Muscle of leg (tissue), 11 donors: ENCODE measurements around the gene ICE1. TPM values are rescaled to one million over a fixed set of nuclear protein-coding genes. Genes with fewer than 3 reads are reported as not detected.
"Not testable (repeated sequence)": the region's sequence is repeated elsewhere in the genome, so short reads cannot be mapped to it uniquely, and the experiment has no call there.

Source experiments
- DNase-seq: peaks from one replicate; pipeline ENCODE4 v3.0.0; 2013
- H3K27ac ChIP-seq: one replicate; pipeline ENCODE4 v1.5.1; 2013; ENCODE audit warnings: mild to moderate bottlenecking, low read length, control low read depth
- H3K27me3 ChIP-seq: one replicate; pipeline ENCODE4 v1.6.1; 2013; ENCODE audit warnings: low read length; ENCODE audit not compliant: control insufficient read depth, insufficient read depth
- H3K36me3 ChIP-seq: one replicate; pipeline ENCODE4 v1.6.1; 2013; ENCODE audit warnings: low read length; ENCODE audit not compliant: control insufficient read depth, insufficient read depth
- H3K4me1 ChIP-seq: one replicate; pipeline ENCODE4 v1.6.1; 2013; ENCODE audit warnings: low read length; ENCODE audit not compliant: control insufficient read depth, insufficient read depth
- H3K4me3 ChIP-seq: one replicate; pipeline ENCODE4 v1.5.1; 2013; ENCODE audit warnings: low read length, control low read depth
- H3K9me3 ChIP-seq: replicated peaks from 2 replicates; pipeline ENCODE4 v1.6.1; 2013; ENCODE audit warnings: low read depth, low read length; ENCODE audit not compliant: control insufficient read depth
- WGBS: methylation state at CpG from one replicate; pipeline ENCODE4 v1.1.5; 2013; ENCODE audit warnings: missing lambda C conversion rate; ENCODE audit not compliant: insufficient coverage; 5-methylcytosine and 5-hydroxymethylcytosine counted together
- polyA plus RNA-seq, 8 donors: library from polyadenylated mRNA; unstranded; fragments of 120-200 nt; gene quantifications; one replicate each; pipeline versions ENCODE4 v1.2.1 to v1.2.3, GENCODE V29; 2013; ENCODE audit warnings: inconsistent platforms in 1 of 8, low replicate concordance in 1 of 8; ENCODE audit not compliant: insufficient read length in 8 of 8, insufficient read depth in 1 of 8
- total RNA-seq: library from RNA; stranded (reverse); fragments of 120-200 nt; gene quantifications from one replicate; pipeline ENCODE4 v1.2.4, GENCODE V29; 2013

Gene ICE1
- total and polyA plus RNA-seq, 9 donors = 14.9 to 29.6 (median 26.5) TPM

DNA sequence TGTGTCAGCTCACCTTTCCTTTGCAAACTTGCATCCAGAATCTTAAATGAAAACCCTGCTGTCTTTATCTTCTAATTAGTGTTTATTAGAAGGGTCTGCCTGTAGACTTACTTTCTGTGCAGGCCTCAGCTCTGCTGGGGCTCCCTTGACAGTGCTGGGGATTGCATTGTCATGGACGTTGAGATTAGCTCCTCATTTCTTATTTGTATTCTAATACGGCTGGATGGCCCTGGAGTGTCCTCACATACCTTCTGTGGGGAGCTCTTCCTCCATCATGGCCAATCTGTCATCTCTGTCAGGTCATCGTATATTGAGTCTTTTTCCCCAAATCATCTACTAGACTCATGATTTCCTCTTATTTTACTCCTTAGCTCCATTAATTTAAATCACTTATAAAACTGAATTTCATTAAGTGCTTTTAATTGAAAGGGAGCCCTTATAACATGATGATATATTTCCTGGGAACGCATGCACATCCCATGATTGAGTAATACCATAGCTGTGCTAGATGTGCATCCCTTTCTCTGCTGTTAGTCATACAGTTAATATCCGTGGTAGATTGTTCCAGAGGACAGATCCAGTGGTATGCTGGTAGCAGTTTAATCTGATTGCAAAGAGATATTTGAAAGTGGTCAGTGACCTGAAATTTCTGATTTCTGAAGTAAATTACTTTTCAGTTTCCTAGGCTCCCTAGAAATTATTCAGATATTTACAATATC is 61.6 kb downstream of the ICE1 start:
- Histone ChIP-seq H3K27me3 (no peaks in the 10 kb centered on the region), H3K4me3 (no peak overlapping the region), H3K36me3 (peaks cover 16% of the 10 kb centered on the region), H3K27ac (no peak overlapping the region), H3K4me1 (no peaks in the 10 kb centered on the region), H3K9me3 (no peaks in the 10 kb centered on the region)
- WGBS = 63% methylated on average over 2 of the region's 5 CpGs
- DNase-seq = no peak

GRCh38 chr5:5486122-5486521 is 63.6 kb downstream of the ICE1 start:
- WGBS = 90% methylated on average over 2 of the region's 3 CpGs
- Histone ChIP-seq H3K27me3 (no peaks in the 10 kb centered on the region), H3K36me3 (peaks cover 21% of the 10 kb centered on the region)

GRCh38 chr5:5487585-5488360 is 65.3 kb downstream of the ICE1 start:
- H3K27me3 ChIP-seq = no peaks in the 10 kb centered on the region
- WGBS = no CpG with 5 or more reads among the region's 3 CpGs
- DNase-seq = no peak
- H3K4me3 ChIP-seq = no peak overlapping the region
- peaks cover 17% of the 10 kb centered on the region for H3K36me3 ChIP-seq
- no peak overlapping the region for H3K27ac ChIP-seq
- H3K9me3 ChIP-seq = no peaks in the 10 kb centered on the region
- H3K4me1 ChIP-seq = peaks cover 3% of the 10 kb centered on the region

More at GRCh38 chr5:5486122-5486521, 63.6 kb downstream of the ICE1 start:
- DNase-seq = no peak
- H3K4me1 ChIP-seq = no peaks in the 10 kb centered on the region
- H3K4me3 ChIP-seq = no peak overlapping the region
- H3K9me3 ChIP-seq = no peaks in the 10 kb centered on the region
- H3K27ac ChIP-seq = no peak overlapping the region

DNA sequence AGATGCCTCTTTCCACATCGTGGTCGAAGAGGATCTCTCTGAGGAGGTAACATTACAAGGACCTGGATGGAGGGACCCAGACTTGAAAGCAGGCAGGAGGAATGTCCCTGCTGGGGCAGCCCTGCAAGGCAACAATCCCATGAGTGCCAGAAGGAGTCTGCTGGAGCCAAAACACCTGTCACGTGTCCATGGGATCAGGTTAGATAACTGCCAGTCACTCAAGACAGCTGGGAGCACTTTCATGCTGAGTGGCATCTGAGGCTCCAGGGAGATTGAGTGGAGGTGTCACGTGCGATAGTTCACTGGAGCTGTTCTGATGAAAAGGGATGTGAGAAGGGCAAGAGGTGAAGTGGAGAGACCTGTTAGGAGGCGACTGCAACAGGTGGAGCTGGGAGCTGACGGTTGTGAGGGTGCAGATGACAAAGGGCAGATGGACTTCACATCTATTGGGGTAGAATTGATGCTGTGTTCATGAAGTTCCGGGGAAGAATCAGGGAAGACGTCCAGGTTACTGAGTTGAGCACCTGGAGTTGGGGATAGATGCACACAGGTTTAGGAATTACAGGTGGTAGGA is 68.4 kb downstream of the ICE1 start:
- H3K4me3 ChIP-seq = no peak overlapping the region
- H3K36me3 ChIP-seq = peaks cover 14% of the 10 kb centered on the region
- no peak overlapping the region for H3K27ac ChIP-seq
- no peaks in the 10 kb centered on the region for H3K9me3 ChIP-seq
- H3K4me1 ChIP-seq = peaks cover 11% of the 10 kb centered on the region
- 68% methylated on average over 9 of the region's 9 CpGs for WGBS
- H3K27me3 ChIP-seq = peaks cover 8% of the 10 kb centered on the region
- DNase-seq = peak; percentile 37

DNA sequence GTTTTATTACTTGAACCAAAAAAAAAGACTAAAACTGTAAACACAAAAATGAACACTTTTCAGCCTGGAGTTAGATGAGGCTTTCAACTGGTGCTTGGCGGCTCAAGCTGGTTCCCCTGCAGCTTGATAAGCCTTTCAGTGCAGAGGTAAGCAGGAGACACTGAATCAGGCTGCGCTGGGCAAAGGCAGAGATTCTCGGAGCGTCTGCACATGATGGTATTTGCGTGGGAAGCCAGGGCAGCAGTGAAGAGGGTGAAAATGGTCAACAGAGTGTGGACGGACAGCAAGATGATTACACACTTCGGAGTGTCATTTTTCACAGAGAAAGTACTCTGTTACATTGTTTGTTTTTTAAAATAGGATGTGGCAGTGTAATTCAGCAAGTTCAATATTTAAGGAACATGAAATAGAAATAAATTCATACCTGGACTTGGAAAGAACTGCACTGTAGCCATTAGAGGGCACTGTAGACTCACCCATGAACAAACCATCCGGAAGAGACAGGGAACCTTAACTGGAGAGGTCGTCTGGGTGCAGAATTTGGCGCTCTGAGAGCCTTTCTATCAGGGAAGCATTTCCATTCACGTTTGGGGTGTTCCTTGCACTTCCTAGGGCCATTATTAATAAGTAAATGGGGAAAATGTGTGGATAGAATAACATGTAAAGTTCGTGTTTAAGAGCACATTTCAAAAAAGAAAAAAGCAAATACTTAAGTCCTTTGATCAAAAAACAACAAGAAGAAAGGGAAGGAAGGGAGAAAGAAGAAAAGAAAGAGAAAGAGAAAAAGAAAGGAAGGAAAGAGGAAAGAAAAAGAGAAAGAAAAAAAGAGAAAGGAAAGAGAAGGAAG is 69.8 kb downstream of the ICE1 start:
- peaks cover 9% of the 10 kb centered on the region for H3K36me3 ChIP-seq
- H3K4me1 ChIP-seq = peaks cover 11% of the 10 kb centered on the region
- no peak overlapping the region for H3K4me3 ChIP-seq
- 46% methylated on average over 5 of the region's 12 CpGs for WGBS
- H3K9me3 ChIP-seq = no peaks in the 10 kb centered on the region
- peak; percentile 49 for DNase-seq
- peaks cover 8% of the 10 kb centered on the region for H3K27me3 ChIP-seq
- H3K27ac ChIP-seq = no peak overlapping the region

- H3K9me3 ChIP-seq, H3K36me3 ChIP-seq, H3K27ac ChIP-seq, H3K4me3 ChIP-seq, H3K27me3 ChIP-seq, DNase-seq: not testable (repeated sequence)
- peaks cover 11% of the 10 kb centered on the region for H3K4me1 ChIP-seq
- WGBS = no CpG with 5 or more reads among the region's 2 CpGs
Measured at GRCh38 chr5:5492934-5493271, 70.4 kb downstream of the ICE1 start.

DNA sequence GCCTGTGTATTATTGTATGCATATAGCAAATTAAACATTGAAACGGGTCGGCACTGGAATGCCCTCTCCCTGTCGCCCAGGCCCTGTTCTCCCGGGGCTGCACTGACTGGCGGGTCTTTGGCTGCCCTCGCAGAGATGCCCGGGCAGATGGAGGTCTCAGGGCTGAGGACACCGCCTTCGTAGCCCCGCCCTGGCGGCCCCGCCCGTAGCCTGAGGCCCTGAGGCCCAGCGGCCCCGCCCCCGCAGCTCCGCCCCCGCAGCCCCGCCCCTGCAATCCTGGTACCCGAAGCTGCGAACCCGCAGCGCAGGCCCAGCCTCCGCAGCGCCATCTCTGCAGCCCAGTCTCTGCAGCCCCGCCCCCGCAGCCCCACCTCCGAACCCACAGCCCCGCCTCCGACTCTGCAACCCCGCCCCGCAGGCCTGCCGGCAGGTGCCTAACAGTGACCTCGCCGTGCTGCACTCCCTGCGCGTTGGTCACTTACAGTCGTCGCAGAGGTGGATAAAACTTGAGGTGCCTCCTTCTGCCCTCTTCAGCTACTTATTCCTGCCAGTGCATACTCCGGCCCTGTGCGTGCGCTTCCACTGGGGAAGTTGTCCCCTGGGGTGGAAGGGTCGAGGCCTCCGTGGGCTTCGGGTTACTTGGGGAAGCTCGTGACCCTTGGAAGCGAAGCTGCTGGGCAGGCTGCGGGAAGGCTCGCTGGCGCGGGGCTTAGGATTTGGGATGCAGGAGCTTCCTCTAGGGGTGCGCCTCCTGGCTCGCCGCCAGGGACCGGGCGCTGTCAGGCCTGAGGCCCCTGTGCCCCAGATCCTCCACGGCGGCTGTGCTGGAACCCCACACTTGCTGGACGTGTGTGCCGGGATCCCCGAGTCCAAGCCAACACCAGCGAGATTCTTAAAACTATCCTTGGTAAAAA is 72.3 kb downstream of the ICE1 start:
- H3K27ac ChIP-seq = no peak overlapping the region
- peak overlapping the region; percentile 13 for H3K4me3 ChIP-seq
- 3% methylated on average over 43 of the region's 62 CpGs for WGBS
- H3K36me3 ChIP-seq = peaks cover 1% of the 10 kb centered on the region
- H3K9me3 ChIP-seq = no peaks in the 10 kb centered on the region
- H3K27me3 ChIP-seq = peaks cover 14% of the 10 kb centered on the region
- DNase-seq = peak; percentile 36
- peaks cover 11% of the 10 kb centered on the region for H3K4me1 ChIP-seq

GRCh38 chr5:5497152-5497788 is 74.8 kb downstream of the ICE1 start:
- peak; percentile 66 for DNase-seq
- Histone ChIP-seq H3K4me1 (peaks cover 8% of the 10 kb centered on the region), H3K9me3 (no peaks in the 10 kb centered on the region), H3K27ac (no peak overlapping the region), H3K36me3 (no peaks in the 10 kb centered on the region), H3K27me3 (peaks cover 14% of the 10 kb centered on the region), H3K4me3 (no peak overlapping the region)
- WGBS = 26% methylated on average over 8 of the region's 13 CpGs

DNA sequence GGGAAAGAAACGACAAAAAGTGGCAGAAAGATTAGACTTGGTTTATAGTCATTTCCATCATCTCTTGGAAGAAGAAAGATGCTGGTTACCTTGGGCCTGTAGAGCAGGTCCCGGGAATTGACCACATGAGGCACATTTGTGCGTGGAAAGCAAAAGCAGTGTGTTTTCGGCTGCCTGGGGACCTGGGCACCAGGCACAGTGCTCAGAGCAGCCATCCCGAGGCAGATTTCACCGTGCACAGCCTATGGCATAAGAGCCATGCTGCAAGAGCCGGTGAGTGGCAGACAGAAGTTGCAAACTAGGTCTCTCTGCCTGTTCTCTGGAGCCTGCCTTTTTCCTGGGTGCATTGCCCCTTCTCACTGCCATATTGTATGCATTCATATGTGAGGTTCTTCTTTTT is 77.0 kb downstream of the ICE1 start:
- Histone ChIP-seq H3K9me3 (peaks cover 5% of the 10 kb centered on the region), H3K36me3 (no peaks in the 10 kb centered on the region), H3K27ac (no peak overlapping the region), H3K27me3 (peaks cover 9% of the 10 kb centered on the region), H3K4me1 (peaks cover under 1% of the 10 kb centered on the region), H3K4me3 (no peak overlapping the region)
- DNase-seq = no peak
- WGBS = 74% methylated on average over 6 of the region's 7 CpGs
